Naive B cell (primary cell): ENCODE data around the gene CRYL1. TPM values are rescaled to one million over a fixed set of nuclear protein-coding genes. Genes with fewer than 3 reads are reported as not detected.

Source experiments
- polyA plus RNA-seq, 6 donors: library from polyadenylated mRNA; unstranded; fragments of 300-500 nt; fragmentation: Illumina TruSeq; gene quantifications; one replicate each; pipeline ENCODE4 v1.2.3, GENCODE V29; 2021; ENCODE audit warnings: low read depth in 6 of 6

The CRYL1 gene
- polyA plus RNA-seq, 6 donors from 2014 or later, result 18.4 to 35.4 (median 25.8) TPM

Other genes starting within 250 kb of the CRYL1 start
- gene IFT88, start 41.3 kb upstream of the CRYL1 start, polyA plus RNA-seq, result 10 to 100 TPM in 3 of 6 donors, 1 to 10 TPM in 3; 4.6 to 13.6 (median 10.0) TPM
- gene IL17D, start 177.8 kb upstream of the CRYL1 start, polyA plus RNA-seq, result under 1 TPM in 2 of 6 donors, not detected in 4; 0.22 to 0.35 TPM
- 10 to 100 TPM in 5 of 6 donors, 1 to 10 TPM in 1; 5.5 to 14.8 (median 12.2) TPM for gene EEF1AKMT1, start 248.1 kb upstream of the CRYL1 start, polyA plus RNA-seq